HG03095 (cell line): ENCODE measurements around the gene POM121C.
"Not testable (repeated sequence)": the region's sequence is repeated elsewhere in the genome, so short reads cannot be mapped to it uniquely, and the experiment has no call there.

ENCODE experiments used
- ATAC-seq: cut with Tn5 transposase; IDR thresholded peaks from one replicate; pipeline ENCODE4 v1.9.1; 2021; ENCODE audit warnings: moderate library complexity; ENCODE audit not compliant: unreplicated experiment

The POM121C gene

GRCh38 chr7:75397865-75398264 lies 88.2 kb downstream of the POM121C start:
- ATAC-seq: not testable (repeated sequence)

GRCh38 chr7:75395329-75395728 lies 90.8 kb downstream of the POM121C start, which contains the start of gene TRIM73:
TSS of gene TRIM73 (plus strand) at chr7:75395629. CDS start at chr7:75398934, 3,305 bp downstream.
- not testable (repeated sequence) for ATAC-seq

DNA sequence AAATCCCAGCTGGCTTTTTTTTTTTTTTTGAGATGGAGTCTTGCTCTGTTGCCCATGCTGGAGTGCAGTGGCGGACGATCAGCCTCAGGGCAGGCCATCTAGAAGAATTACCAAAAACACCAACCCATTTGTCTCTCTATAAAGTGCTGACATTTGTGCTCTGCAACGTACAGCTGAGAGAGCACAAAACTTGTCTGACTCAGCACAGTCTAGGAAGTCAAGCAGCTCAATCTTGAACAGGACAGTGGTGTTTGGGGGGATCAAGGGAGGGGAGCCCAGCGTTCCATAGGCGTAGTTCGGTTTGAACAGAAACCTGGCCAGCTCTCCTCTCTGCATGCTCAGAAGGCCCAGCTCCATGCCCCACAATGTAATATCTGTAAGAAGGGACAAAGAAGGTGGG lies 92.9 kb downstream of the POM121C start:
- ATAC-seq: not testable (repeated sequence)

- not testable (repeated sequence) for ATAC-seq
Measured at GRCh38 chr7:75374519-75375317, 111.4 kb downstream of the POM121C start.

- ATAC-seq: not testable (repeated sequence)
Measured at GRCh38 chr7:75374144-75374518, 112.0 kb downstream of the POM121C start.

DNA sequence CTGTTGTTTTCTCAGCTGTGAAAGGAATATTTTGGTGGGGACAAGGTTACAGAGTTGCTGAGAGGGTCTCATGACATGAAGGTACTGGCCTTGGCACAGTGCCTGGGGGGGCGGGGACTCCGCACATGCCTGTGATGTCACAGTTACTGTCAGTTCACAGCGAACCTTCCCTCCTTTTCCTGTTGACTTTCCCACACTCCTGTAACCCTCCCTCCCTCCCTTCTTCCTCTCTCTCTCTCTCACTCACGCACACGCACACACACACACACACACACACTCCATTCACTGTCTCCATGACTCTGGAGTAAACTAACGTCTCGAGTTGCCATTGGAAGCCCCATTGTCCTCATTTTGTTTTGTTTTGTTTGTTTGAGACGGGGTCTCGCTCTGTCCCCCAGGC lies 118.8 kb downstream of the POM121C start:
- not testable (repeated sequence) for ATAC-seq
